ENCODE measurements around the gene RHOB. TPM values are rescaled to one million over a fixed set of nuclear protein-coding genes. Genes with fewer than 3 reads are reported as not detected.
"Not testable (repeated sequence)": the region's sequence is repeated elsewhere in the genome, so short reads cannot be mapped to it uniquely, and the experiment has no call there.

The RHOB gene
- total RNA-seq, 4 donors from 2014 or later, result 809 to 1,532 (median 1,203) TPM

DNA sequence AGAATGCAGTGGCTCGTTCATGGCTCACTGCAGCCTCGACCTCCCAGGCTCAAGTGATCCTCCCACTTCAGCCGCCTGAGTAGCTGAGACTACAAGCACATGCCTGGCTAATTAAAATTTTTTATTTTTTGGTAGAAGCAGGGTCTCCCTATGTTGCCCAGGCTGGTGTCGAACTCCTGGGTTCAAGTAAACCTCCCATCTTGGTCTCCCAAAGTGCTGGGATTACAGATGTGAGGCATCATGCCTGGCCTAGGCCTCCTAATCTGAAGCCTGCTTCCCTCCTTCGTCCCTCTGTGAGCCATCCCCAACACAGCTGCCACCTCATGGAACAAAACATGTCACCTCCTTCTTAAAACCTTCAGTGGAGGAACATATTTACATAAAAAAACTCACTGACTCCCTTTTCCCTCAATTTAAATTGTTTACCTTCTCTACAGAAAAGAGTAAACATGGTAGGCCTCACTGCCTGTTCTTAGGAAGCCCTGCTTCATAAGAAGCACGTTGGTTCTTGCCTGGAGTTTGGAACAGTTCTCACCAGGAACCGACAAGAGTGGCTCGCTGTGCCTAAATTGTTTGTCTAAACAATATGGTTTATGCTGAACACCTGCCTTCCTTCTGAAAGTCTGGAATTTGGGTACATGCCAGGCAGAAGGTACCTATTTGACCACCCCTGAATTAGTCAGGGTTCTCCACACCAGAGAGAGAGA lies 12.1 kb upstream of the RHOB start:
- WGBS, result 88% methylated on average over 8 of the region's 8 CpGs
- Histone ChIP-seq H3K36me3 (no peaks in the 10 kb centered on the region), H3K9me3 (no peaks in the 10 kb centered on the region), H3K4me3 (no peak overlapping the region), H3K27ac (replicated peaks in 1 of 4) (no peak overlapping the region), H3K4me1 (peaks cover 14 to 36% (median 25%) of the 10 kb centered on the region in 4 donors), H3K27me3 (no peaks in the 10 kb centered on the region)
- intact Hi-C loops (cut with DNase I), result no loop called here
- no peak for DNase-seq (ENCODE audit: extremely low spot score)
- TF ChIP-seq POLR2AphosphoS5 (IDR thresholded peaks at IDR 0.05) (no peak), POLR2A (IDR thresholded peaks at IDR 0.05; ENCODE audit: low read depth) (no peak)

DNA sequence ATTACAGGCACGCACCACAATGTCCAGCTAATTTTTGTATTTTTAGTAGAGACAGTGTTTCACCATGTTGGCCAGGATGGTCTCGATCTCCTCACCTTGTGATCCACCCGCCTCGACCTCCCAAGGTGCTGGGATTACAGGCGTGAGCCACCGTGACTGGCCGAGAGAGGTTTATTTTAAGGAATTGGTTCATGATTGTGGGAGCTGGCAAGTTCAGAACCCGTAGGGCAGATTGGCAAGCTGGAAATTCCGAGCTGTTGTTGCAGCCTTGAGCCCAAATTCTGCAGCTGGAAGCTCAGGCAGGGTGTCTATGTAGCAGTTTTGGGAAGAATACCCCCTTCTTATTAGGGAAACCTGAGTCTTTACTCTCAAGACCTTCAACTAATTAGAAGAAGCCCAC lies 11.4 kb upstream of the RHOB start:
- H3K27me3 ChIP-seq; H3K27ac ChIP-seq (replicated peaks in 1 of 4); intact Hi-C loops (cut with DNase I); H3K9me3 ChIP-seq; H3K4me3 ChIP-seq; H3K36me3 ChIP-seq; DNase-seq (ENCODE audit: extremely low spot score): not testable (repeated sequence)
- 97% methylated on average over 8 of the region's 9 CpGs for WGBS
- peaks cover 10 to 29% (median 20%) of the 10 kb centered on the region in 4 donors for H3K4me1 ChIP-seq

DNA sequence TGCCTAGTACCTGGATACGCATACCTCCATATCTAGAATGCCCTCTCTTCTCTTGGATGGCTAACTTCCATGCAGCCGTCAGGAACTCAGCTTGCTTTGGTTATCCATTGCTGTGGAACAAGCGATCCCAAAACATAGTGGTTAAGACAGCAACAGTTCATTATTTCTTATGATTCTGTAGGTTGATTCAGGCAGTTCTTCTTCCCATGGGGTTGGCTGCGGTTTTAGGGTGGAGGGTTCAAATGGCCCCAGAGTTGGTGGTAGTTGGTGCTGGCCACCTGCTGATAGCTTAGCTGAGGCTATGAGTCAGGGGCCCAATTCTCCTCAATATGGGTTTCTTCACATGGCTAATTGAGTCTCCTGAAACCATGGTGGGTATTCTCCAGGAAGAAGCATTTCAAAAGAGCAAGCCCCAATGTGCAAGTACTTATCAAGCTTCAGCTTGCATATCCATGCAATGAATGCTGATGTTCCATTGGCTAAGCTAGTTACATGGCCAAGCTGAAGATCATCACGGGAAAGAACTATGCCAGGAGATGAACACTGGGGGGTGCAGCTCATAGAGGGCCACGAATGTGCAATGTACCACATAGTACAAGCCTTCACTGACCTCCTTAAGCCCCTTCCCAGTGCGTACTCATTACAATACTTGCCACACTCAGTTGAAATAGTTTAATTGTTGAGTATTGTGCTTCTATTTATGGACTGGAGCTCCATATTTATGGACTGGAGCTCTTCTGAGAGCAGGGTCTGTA lies 10.0 kb upstream of the RHOB start:
- no peak for TF ChIP-seq POLR2AphosphoS5 (IDR thresholded peaks at IDR 0.05)
- TF ChIP-seq CTCF (IDR thresholded peaks at IDR 0.05), result no peak
- TF ChIP-seq POLR2A (IDR thresholded peaks at IDR 0.05; ENCODE audit: low read depth), result no peak
- TF ChIP-seq EP300 (IDR thresholded peaks at IDR 0.05), result no peak
- Histone ChIP-seq H3K27me3 (no peaks in the 10 kb centered on the region), H3K4me3 (no peak overlapping the region), H3K9me3 (no peaks in the 10 kb centered on the region), H3K4me1 (peaks cover 10 to 26% (median 19%) of the 10 kb centered on the region in 4 donors), H3K27ac (replicated peaks in 1 of 4) (no peak overlapping the region), H3K36me3 (no peaks in the 10 kb centered on the region)
- intact Hi-C loops (cut with DNase I), result no loop called here
- 96% methylated on average over 7 of the region's 7 CpGs for WGBS
- no peak for DNase-seq (ENCODE audit: extremely low spot score)

DNA sequence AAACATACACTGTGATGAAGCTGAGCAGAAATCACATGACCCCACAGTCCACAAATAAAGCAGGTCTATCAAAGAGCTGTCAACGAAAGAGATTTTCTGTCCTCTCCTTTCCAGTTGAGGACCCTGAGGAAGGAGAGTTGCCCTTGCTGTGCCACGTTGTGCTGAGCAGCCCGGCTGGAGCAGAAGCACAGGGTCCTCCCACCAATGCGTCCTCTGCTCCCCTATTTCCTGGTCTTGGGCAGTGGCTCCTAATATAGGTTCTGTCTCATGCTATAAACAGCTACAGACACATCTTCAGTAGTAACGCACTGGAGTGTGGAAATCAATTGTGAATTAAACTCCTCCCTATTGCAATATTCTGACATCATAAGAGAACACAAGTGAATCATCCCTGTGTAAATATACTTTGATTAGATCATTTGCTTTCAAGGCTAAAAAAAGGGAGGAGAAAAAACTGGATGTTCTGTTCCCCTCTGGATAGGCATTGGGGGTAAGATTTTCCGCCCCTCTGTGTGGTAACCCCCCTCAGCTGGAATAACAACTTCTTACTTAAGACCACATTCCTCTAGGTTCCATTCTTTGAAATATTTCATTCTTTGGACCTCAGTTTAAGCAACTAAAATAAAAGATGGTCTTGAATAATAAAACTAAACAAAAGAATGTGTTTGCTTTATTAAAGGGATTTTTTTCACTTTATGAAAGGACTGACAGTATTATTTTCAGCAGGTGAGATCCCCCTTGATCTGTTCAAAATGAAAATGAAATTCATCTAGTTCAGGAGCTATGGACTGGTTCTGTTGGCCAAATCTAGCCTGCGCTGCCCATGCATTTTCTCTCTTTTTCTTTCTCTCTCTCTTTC lies 8.3 kb upstream of the RHOB start:
- peak overlapping the region in 1 of 4 donors; percentile 21 for H3K4me3 ChIP-seq

GRCh38 chr2:20439193-20439475 lies 7.7 kb upstream of the RHOB start:
- 83% methylated on average over 4 of the region's 4 CpGs for WGBS
- no peak for TF ChIP-seq CTCF (IDR thresholded peaks at IDR 0.05)
- TF ChIP-seq EP300 (IDR thresholded peaks at IDR 0.05), result no peak
- TF ChIP-seq POLR2AphosphoS5 (IDR thresholded peaks at IDR 0.05), result no peak
- no peak for TF ChIP-seq POLR2A (IDR thresholded peaks at IDR 0.05; ENCODE audit: low read depth)
- intact Hi-C loops (cut with DNase I), result no loop called here
- no peaks in the 10 kb centered on the region for H3K9me3 ChIP-seq
- DNase-seq (ENCODE audit: extremely low spot score), result no peak
- peak overlapping the region; percentile 64 to 73 (median 70) for H3K27ac ChIP-seq (replicated peaks in 1 of 4)
- H3K36me3 ChIP-seq, result no peaks in the 10 kb centered on the region
- peaks cover 15 to 29% (median 25%) of the 10 kb centered on the region in 4 donors for H3K4me1 ChIP-seq
- no peaks in the 10 kb centered on the region for H3K27me3 ChIP-seq
- H3K4me3 ChIP-seq, result no peak overlapping the region

More for the DNA sequence above, 8.3 kb upstream of the RHOB start:
- Histone ChIP-seq H3K27me3 (no peaks in the 10 kb centered on the region), H3K9me3 (no peaks in the 10 kb centered on the region), H3K27ac (replicated peaks in 1 of 4) (peak overlapping the region; percentile 64 to 73 (median 70)), H3K4me1 (peaks cover 12 to 24% (median 20%) of the 10 kb centered on the region in 4 donors), H3K36me3 (no peaks in the 10 kb centered on the region)
- DNase-seq (ENCODE audit: extremely low spot score), result no peak
- intact Hi-C loops (cut with DNase I), result no loop called here
- 60% methylated on average over 7 of the region's 7 CpGs for WGBS
- TF ChIP-seq POLR2A (IDR thresholded peaks at IDR 0.05; ENCODE audit: low read depth), result peak; percentile 39
- TF ChIP-seq POLR2AphosphoS5 (IDR thresholded peaks at IDR 0.05), result peak; percentile 58 to 91
- TF ChIP-seq EP300 (IDR thresholded peaks at IDR 0.05), result peak; percentile 87
- TF ChIP-seq CTCF (IDR thresholded peaks at IDR 0.05), result no peak
